Measurements from ENCODE around the gene HACL1.
"Not testable (repeated sequence)": the region's sequence is repeated elsewhere in the genome, so short reads cannot be mapped to it uniquely, and the experiment has no call there.

Gene HACL1

DNA sequence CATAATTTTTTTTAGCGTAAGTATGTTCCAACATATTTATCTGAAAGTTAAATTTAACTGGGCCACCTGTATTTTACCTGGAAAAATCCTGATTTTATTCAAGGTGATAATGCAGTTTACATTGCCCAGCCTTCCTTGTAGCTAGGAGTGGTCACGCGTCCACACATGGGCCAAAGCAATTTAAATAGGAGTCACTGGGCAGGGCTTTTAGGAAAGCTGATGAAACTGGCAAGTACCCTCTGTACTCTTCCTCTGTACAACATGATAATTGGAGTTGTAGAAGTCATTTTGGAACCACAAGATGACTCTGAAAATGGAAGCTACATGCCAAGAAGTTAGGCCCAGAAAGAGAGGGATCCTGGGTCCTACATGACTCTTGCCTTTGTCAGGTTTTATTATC, 9.6 kb upstream of the HACL1 start:
- Histone ChIP-seq H3K9ac (ENCODE audit: insufficient read length, low read depth) (no peak overlapping the region), H3K36me3 (ENCODE audit: insufficient read depth, insufficient read length, low read length) (no peaks in the 10 kb centered on the region), H3K4me1 (ENCODE audit: insufficient read depth, insufficient read length) (no peaks in the 10 kb centered on the region), H3K27me3 (ENCODE audit: insufficient read depth, insufficient read length) (no peaks in the 10 kb centered on the region), H3K9me3 (ENCODE audit: insufficient read depth, low read length) (no peaks in the 10 kb centered on the region), H3K4me3 (ENCODE audit: insufficient read length, low read depth) (no peak overlapping the region)
- no peak for DNase-seq (ENCODE audit: low read depth, low spot score)
- no peak for TF ChIP-seq SUZ12 (IDR thresholded peaks at IDR 0.05; ENCODE audit: extremely low read depth, insufficient read depth, insufficient read length)
- no peak for TF ChIP-seq YY1 (IDR thresholded peaks at IDR 0.05; ENCODE audit: insufficient read depth, insufficient read length)
- TF ChIP-seq ZNF274 (IDR thresholded peaks at IDR 0.05; ENCODE audit: low read depth, low read length) = no peak

DNA sequence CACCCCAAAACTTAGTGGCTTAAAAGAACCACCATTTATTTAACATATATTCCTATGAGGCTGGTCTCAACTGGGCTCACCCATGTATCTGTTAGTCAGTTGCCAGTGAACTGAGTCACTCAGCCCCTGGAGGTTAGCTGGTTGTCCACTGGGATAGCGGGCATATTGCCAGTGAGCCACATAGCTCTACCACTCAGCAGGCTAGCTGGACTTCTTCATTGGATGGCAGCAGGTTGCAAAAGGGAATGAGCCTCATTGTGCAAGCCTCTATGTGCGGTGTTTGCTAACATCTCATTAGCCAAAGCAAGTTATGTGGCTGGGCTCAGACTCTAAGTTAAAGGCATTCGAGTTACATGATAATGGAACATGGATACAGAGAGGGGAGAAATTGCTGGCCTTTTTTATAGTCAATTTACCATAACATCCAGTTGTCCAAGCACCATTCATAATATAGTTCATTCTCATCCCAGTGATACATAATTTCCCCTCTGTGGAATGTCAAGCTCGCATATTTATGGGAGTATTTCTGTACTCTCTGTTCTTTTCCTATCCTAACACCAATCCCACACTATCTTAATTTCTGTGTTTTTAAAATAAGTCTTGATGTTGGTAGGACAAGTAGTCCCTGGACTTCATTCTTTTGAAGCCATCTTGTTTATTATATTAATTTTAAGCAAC, 8.9 kb upstream of the HACL1 start:
- Histone ChIP-seq H3K36me3 (ENCODE audit: insufficient read depth, insufficient read length, low read length) (no peaks in the 10 kb centered on the region), H3K4me3 (ENCODE audit: insufficient read length, low read depth) (no peak overlapping the region), H3K9ac (ENCODE audit: insufficient read length, low read depth) (no peak overlapping the region), H3K9me3 (ENCODE audit: insufficient read depth, low read length) (peaks cover 1% of the 10 kb centered on the region; the same call in 1 of the 2 replicates), H3K4me1 (ENCODE audit: insufficient read depth, insufficient read length) (no peaks in the 10 kb centered on the region), H3K27me3 (ENCODE audit: insufficient read depth, insufficient read length) (no peaks in the 10 kb centered on the region)
- no peak for TF ChIP-seq ZNF274 (IDR thresholded peaks at IDR 0.05; ENCODE audit: low read depth, low read length)
- TF ChIP-seq YY1 (IDR thresholded peaks at IDR 0.05; ENCODE audit: insufficient read depth, insufficient read length) = no peak
- no peak for TF ChIP-seq SUZ12 (IDR thresholded peaks at IDR 0.05; ENCODE audit: extremely low read depth, insufficient read depth, insufficient read length)
- DNase-seq (ENCODE audit: low read depth, low spot score) = no peak

DNA sequence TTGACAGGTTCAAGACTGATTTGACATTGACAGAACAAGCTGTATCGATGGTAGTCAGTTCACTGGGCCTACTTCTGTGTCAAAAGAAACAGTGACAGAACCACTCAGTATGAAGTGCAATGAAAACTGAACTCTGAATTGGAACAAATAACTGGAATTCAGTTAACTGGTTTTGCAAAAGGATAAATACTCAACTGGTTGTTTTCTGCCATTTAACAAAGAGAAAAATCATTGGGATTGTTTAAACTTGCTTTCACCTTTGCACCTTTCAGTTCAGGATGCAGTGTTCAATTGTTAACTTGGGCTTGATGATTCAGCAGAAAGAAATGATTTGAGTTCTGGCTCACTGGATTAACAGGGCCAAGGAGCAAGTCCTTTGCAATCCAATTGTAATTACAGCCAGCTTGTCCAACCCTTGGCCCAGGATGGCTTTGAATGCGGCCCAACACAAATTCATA, 5.1 kb upstream of the HACL1 start:
- no peaks in the 10 kb centered on the region for H3K36me3 ChIP-seq (ENCODE audit: insufficient read depth, insufficient read length, low read length)
- peaks cover 25% of the 10 kb centered on the region for H3K9me3 ChIP-seq (ENCODE audit: insufficient read depth, low read length)
- H3K27me3 ChIP-seq (ENCODE audit: insufficient read depth, insufficient read length) = no peaks in the 10 kb centered on the region
- DNase-seq (ENCODE audit: low read depth, low spot score) = no peak
- H3K4me3 ChIP-seq (ENCODE audit: insufficient read length, low read depth) = no peak overlapping the region
- H3K9ac ChIP-seq (ENCODE audit: insufficient read length, low read depth) = no peak overlapping the region
- no peaks in the 10 kb centered on the region for H3K4me1 ChIP-seq (ENCODE audit: insufficient read depth, insufficient read length)
- TF ChIP-seq ZNF274 (IDR thresholded peaks at IDR 0.05; ENCODE audit: low read depth, low read length) (no peak), SUZ12 (IDR thresholded peaks at IDR 0.05; ENCODE audit: extremely low read depth, insufficient read depth, insufficient read length) (no peak), YY1 (IDR thresholded peaks at IDR 0.05; ENCODE audit: insufficient read depth, insufficient read length) (no peak)

DNA sequence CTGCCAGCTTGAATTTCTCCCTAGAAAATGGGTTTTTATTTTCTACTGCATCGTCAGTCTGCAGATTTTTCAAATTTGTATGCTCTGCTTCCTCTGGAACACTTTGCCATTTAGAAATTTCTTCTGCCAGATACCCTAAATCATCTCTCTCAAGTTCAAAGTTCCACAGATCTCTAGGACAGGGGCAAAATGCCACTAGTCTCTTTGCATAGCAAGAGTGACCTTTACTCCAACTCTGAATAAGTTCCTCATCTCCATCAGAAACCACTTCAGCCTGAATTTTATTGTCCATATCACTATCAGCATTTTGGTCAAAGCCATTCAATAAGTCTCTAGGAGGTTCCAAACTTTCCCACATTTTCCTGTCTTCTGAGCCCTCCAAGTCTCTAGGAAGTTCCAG, 3.2 kb upstream of the HACL1 start:
- Histone ChIP-seq H3K36me3 (ENCODE audit: insufficient read depth, insufficient read length, low read length) (peaks cover 12% of the 10 kb centered on the region), H3K9me3 (ENCODE audit: insufficient read depth, low read length) (peaks cover 25% of the 10 kb centered on the region)
- H3K4me3 ChIP-seq (ENCODE audit: insufficient read length, low read depth); H3K9ac ChIP-seq (ENCODE audit: insufficient read length, low read depth); DNase-seq (ENCODE audit: low read depth, low spot score); H3K4me1 ChIP-seq (ENCODE audit: insufficient read depth, insufficient read length); H3K27me3 ChIP-seq (ENCODE audit: insufficient read depth, insufficient read length): not testable (repeated sequence)

DNA sequence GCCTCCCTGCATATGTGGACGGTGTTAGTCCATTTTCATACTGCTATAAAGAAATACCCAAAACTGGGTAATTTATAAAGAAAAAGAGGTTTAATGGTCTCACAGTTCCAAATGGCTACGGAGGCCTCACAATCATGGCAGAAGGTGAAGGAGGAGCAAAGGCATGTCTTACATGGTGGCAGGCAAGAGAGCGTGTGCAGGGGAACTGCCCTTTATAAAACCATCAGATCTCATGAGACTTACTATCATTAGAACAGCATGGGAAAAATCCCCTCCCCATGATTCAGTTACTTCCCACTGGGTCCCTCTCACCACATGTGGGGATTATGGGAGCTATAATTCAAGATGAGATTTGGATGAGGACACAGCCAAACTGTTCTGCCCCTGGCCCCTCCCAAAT, 1.4 kb upstream of the HACL1 start:
- peaks cover 25% of the 10 kb centered on the region for H3K36me3 ChIP-seq (ENCODE audit: insufficient read depth, insufficient read length, low read length)
- not testable (repeated sequence) for H3K4me1 ChIP-seq (ENCODE audit: insufficient read depth, insufficient read length); DNase-seq (ENCODE audit: low read depth, low spot score); H3K27me3 ChIP-seq (ENCODE audit: insufficient read depth, insufficient read length)
- peaks cover 25% of the 10 kb centered on the region for H3K9me3 ChIP-seq (ENCODE audit: insufficient read depth, low read length)
- H3K9ac ChIP-seq (ENCODE audit: insufficient read length, low read depth) = peak overlapping the region; percentile 96
- peak overlapping the region; percentile 94 for H3K4me3 ChIP-seq (ENCODE audit: insufficient read length, low read depth)

DNA sequence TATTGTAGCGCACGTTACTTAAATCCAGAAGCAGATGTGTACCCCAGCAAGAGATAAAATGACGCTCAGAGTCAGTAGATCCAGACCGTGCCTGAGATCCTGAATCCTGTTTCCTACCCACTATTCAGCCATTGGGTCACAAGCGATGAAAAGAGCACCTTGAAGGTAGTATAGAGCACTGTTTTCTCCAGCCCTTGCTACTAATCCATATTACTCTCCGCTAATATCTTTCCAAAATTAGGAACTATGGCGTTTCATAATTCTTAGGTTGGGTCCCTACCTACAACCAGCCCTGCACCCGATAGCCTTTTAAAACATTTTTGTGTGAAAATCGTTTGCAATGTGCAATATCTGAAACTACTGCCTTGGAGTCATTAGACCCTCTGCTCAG, 772 bp upstream of the HACL1 start:
- DNase-seq (ENCODE audit: low read depth, low spot score) = no peak
- Histone ChIP-seq H3K9ac (ENCODE audit: insufficient read length, low read depth) (peak overlapping the region; percentile 96), H3K9me3 (ENCODE audit: insufficient read depth, low read length) (peaks cover 25% of the 10 kb centered on the region), H3K4me1 (ENCODE audit: insufficient read depth, insufficient read length) (peaks cover 4% of the 10 kb centered on the region), H3K4me3 (ENCODE audit: insufficient read length, low read depth) (peak overlapping the region; percentile 94), H3K36me3 (ENCODE audit: insufficient read depth, insufficient read length, low read length) (peaks cover 31% of the 10 kb centered on the region), H3K27me3 (ENCODE audit: insufficient read depth, insufficient read length) (no peaks in the 10 kb centered on the region)
- TF ChIP-seq YY1 (IDR thresholded peaks at IDR 0.05; ENCODE audit: insufficient read depth, insufficient read length) (no peak), SUZ12 (IDR thresholded peaks at IDR 0.05; ENCODE audit: extremely low read depth, insufficient read depth, insufficient read length) (no peak), ZNF274 (IDR thresholded peaks at IDR 0.05; ENCODE audit: low read depth, low read length) (no peak)

DNA sequence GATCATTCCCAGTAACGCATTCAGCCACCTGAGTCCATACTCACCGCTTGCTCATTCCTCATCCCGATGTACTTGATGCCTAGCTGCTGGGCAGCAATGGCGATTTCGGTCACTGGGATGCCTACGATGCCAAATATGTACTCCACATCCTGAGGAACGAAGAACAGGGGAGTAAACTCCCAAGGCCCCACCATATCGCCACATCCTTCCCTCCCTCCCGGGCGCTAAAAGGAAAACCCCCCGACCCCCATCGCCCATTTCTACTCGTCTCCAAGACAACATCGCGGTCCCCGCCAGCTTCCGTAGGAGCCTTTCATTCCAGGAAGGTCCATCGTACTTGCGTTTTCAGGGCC, 347 bp downstream of the HACL1 start:
- Histone ChIP-seq H3K36me3 (ENCODE audit: insufficient read depth, insufficient read length, low read length) (peaks cover 42% of the 10 kb centered on the region), H3K4me1 (ENCODE audit: insufficient read depth, insufficient read length) (peaks cover 4% of the 10 kb centered on the region), H3K9me3 (ENCODE audit: insufficient read depth, low read length) (peaks cover 25% of the 10 kb centered on the region), H3K9ac (ENCODE audit: insufficient read length, low read depth) (peak overlapping the region; percentile 94), H3K4me3 (ENCODE audit: insufficient read length, low read depth) (peak overlapping the region; percentile 94), H3K27me3 (ENCODE audit: insufficient read depth, insufficient read length) (no peaks in the 10 kb centered on the region)
- DNase-seq (ENCODE audit: low read depth, low spot score) = no peak
- TF ChIP-seq SUZ12 (IDR thresholded peaks at IDR 0.05; ENCODE audit: extremely low read depth, insufficient read depth, insufficient read length) (no peak), ZNF274 (IDR thresholded peaks at IDR 0.05; ENCODE audit: low read depth, low read length) (no peak), YY1 (IDR thresholded peaks at IDR 0.05; ENCODE audit: insufficient read depth, insufficient read length) (no peak)

DNA sequence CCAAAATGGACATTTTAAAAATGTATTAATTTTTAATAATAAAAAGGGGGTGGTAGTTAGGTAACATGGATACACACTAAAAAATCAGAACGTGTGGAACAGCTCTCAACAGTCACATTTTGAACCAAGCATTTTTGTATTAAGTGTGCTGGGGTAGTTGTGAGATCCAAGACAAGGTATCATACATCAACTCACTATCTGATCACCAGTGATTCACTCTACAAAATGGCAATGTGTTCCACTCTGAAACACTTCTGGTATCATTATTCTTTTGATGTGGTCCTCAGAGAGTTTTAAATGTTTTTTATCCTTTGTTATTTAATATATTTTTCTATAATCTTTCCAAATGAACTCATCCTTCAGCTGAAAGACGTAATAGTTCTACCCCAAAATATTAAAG, 5.4 kb downstream of the HACL1 start:
- Histone ChIP-seq H3K9me3 (ENCODE audit: insufficient read depth, low read length) (no peaks in the 10 kb centered on the region; the same call in 1 of the 2 replicates), H3K4me1 (ENCODE audit: insufficient read depth, insufficient read length) (peaks cover 4% of the 10 kb centered on the region), H3K9ac (ENCODE audit: insufficient read length, low read depth) (no peak overlapping the region), H3K36me3 (ENCODE audit: insufficient read depth, insufficient read length, low read length) (peaks cover 64% of the 10 kb centered on the region), H3K27me3 (ENCODE audit: insufficient read depth, insufficient read length) (no peaks in the 10 kb centered on the region), H3K4me3 (ENCODE audit: insufficient read length, low read depth) (no peak overlapping the region)
- no peak for DNase-seq (ENCODE audit: low read depth, low spot score)
- TF ChIP-seq SUZ12 (IDR thresholded peaks at IDR 0.05; ENCODE audit: extremely low read depth, insufficient read depth, insufficient read length) = no peak
- no peak for TF ChIP-seq YY1 (IDR thresholded peaks at IDR 0.05; ENCODE audit: insufficient read depth, insufficient read length)
- no peak for TF ChIP-seq ZNF274 (IDR thresholded peaks at IDR 0.05; ENCODE audit: low read depth, low read length)

All from NT2/D1 (cell line).